RCC 7860 (cell line): ENCODE data around the gene CLDN6.

Experiments used
- DNase-seq: peaks from one replicate; pipeline ENCODE4 v3.0.0-alpha.2; 2015; ENCODE audit warnings: low spot score
- FAIRE-seq: peaks from 2 replicates; lab custom pipeline; 2012; peaks lifted over from hg19 to GRCh38; lab: Jason Lieb, UNC

CLDN6 gene

DNA sequence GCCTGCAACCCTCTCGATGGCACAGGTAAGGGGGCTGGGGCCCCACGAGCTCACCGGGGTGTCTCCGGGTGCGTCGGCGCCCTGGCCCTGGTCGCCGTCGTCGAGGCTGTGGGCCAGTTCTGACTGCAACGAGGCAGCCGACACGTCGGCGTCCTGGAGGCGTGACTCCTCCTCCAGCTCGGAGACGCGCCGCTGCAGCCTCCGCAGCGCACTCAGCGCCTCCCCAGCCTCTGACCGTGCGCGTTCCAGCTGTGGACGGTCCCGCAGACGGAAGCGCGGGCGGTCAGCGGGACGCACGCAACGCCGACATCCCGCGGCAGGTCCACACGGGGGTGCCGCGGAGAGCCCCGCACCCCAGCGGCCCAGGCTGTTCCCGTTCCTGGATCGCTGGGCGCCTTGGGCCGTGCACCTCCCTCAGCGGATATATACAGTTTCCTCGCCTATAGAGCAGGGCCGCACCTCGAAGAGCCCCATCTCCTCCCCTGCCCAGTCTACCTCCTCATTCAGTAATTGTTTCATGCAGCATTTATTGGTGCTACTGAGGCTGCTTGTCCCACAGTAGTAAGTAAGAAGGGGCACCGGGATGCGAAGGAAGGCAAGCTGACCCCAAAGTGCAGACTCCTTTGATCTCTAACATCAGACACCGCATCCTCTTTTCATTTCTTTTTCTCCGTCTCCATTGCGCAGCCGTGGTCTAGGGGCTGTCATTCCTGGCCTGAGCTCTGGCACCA is 11.7 kb upstream of the CLDN6 start:
- DNase-seq: no peak
- no peak for FAIRE-seq

DNA sequence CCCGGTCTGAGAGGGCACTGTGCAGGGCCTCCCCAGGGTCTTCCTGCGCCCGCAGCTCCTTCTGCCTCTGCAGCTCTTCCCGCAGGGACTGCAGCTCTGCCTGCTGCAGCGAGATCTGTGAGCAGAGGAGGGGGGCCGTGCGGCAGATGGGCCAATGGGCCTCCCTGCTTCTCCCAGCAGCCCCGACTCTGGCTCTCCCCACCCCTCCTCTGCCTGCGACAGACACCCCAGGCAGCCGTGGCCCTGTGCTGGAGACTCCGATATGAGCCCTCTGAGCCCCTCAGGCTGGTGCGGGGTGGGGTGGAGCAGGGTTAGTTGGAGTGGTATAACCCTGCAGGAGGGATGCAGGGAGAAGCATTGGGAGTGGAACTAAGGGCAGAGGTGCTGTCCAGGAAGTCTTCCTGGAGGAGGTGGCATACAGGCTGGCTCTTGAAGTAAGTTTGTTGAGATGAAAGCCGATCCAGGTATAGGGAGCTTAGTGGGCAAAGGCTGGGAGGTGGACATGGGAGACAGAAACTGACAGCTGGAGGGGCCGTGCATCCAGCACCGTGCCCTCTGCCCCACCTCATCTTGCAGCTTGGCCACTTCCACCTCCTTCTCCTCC is 10.8 kb upstream of the CLDN6 start:
- DNase-seq: no peak
- FAIRE-seq: no peak

DNA sequence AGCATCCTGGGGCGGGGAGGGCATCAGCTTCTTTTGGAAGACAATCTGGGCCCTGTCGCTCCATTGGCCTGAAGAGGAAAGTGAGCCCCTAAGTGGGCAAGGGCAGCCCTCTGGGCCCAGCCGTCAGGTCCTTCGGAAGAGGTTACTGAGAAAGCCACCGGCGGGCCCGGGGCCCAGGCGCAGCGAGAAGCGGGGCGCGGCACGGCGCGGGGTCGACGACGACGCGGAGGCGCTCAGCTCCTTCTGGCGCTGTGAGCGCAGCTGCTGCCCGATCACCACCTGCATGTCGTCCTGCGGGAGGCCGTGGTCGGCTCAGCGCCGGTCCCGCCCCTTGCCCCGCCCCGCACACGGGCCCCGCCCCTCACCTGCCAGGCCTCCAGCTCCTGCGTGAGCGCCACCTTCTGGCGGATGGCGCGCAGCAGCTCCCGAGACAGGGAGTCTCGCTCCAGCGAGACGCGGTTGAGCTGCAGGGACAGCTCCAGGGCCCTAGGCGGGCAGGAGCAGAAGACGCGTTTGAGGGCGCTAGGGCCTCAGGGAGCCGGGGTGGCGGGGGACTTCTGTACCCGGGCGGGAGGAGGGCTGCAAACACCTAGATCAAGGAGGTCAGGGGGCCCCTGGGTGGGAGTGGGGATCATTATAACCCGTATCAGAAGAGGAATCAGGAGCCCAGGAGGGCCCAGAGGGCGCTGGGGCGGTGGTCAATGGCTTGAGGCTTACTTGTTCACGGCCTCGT is 10.2 kb upstream of the CLDN6 start:
- no peak for FAIRE-seq
- peak; percentile 61 for DNase-seq

DNA sequence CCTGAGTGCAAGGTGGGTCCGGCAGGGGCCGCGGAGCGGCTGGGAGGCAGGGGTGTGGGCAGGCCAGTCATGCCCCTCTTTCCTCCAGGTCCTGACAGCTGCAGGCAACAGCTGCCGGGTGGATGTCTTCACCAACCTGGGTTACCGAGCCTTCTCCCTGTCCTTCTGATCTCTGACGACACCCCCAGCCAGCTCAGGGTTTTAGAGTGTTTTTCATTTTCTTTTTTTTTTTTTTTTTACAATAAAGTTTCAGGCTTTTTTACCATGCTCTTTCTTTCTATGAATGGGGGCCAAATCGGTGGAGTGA is 9.5 kb upstream of the CLDN6 start:
- DNase-seq (no peak), FAIRE-seq (no peak)

DNA sequence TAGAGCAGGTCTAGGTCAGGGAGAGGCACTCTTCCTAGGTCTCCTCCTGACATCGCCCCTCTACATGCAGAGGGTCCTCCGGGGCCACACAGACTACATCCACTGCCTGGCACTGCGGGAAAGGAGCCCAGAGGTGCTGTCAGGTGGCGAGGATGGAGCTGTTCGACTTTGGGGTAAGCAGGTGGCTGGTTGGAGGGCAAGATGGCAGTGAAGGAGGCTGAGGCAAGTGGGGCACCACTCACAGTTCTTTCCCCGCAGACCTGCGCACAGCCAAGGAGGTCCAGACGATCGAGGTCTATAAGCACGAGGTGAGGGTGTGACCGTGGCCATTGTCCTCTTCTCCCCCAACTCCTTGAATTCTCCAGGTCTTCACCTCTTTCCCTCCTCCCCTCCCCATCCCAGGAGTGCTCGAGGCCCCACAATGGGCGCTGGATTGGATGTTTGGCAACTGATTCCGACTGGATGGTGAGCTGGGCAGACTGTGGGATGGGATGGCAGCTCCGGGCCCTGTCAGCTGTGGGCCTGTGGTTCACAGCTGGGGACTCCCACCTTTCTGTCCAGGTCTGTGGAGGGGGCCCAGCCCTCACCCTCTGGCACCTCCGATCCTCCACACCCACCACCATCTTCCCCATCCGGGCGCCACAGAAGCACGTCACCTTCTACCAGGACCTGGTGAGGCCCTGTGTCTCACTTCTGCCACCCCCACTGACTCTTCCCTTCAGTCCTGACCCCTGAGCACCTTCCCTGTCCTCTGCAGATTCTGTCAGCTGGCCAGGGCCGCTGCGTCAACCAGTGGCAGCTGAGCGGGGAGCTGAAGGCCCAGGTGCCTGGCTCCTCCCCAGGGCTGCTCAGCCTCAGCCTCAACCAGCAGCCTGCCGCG is 8.9 kb upstream of the CLDN6 start:
- FAIRE-seq: no peak
- no peak for DNase-seq

DNA sequence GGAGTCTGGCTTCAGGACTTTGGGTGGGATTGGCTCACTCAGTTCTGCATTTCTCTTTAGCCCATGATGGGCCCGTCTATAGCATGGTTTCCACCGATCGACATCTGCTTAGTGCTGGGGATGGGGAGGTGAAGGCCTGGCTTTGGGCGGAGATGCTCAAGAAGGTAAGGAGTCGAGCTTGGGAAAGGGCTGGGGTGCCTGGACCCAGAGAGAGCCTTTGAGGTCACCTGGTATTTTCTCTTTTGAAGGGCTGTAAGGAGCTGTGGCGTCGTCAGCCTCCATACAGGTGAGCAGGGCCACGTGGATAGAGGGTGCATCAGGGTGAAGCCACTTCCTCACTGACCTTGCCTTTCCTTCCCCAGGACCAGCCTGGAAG is 8.0 kb upstream of the CLDN6 start:
- DNase-seq (no peak), FAIRE-seq (no peak)

DNA sequence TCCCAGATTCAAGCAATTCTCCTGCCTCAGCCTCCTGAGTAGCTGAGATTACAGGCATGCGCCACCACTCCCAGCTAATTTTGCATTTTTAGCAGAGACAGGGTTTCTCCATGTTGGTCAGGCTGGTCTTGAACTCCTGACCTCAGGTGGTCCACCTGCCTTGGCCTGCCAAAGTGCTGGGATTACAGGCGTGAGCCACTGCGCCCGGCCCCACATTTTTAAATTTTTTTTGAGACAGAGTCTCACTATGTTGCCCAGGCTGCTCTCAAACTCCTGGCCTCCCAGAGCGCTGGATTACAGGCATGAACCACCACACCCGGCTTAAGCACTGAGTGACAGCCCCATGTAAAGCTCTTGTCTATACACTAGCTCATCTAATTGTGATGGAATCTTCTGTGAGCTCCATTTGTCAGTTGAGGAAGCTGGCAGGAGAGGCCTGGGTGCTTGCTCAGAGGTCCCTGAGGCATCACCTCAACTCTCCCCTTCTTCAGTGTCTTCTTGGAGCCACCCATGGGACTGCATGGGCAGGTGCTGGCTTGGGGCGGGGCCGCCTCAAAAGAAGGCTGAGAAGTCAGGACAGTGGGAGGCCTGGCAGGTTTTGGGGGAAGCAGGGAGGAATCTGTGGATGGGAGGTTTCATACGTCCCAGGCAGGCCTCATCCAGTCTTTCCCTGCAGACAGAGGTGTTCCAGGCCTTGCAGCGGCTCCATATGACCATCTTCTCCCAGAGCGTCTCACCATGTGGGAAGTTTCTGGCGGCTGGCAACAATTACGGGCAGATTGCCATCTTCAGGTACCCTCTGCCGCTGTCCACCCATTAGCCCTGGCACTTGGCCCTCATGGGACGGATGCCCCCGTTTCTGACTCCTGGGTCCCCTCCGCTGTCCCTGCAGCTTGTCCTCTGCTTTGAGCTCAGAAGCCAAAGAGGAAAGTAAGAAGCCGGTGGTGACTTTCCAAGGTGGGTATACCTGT is 7.3 kb upstream of the CLDN6 start:
- DNase-seq: no peak
- no peak for FAIRE-seq

DNA sequence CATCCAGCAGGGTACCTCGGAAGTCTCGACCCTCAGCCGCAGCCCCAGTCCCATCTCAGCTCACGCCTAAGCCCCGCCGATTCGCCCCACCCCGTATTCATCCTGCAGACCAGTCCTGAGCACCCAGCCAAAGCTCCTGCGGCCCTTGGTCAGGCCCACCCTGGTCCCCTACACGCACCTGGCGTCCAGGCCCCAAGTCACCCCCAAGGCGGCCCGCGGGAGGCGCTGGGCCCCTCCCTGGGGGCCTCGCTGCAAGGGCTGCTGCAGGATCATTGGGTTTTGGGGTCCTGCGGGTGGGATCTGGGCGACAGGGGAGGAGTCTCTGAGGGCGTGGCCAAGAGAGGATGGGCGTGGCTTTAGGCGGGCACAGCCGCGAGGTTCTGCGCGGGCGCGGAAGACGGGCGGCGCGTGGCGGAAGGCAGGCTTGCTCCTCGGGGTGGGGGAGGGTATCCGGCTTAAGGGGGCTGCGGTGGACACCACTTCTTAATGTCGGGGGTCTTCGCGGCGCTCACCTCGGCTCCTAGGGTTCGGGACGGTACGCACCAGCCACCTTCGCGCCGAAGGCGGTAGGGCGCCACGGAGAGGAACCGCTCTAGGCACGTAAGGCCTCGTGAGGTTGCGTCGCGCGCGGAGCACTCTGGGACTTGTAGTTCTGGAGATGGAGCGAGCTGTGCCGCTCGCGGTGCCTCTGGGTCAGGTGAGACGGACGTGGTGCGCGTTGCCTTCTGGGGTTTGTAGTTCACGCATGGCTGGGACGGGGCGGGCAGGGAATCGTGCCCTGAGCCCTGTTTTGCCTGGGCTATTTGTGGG is 5.9 kb upstream of the CLDN6 start, which contains the start of the genes HCFC1R1 and THOC6:
Gene HCFC1R1, minus strand, starts transcription at position 274 of the 810 bp plus-strand sequence. Its CDS starts 1 bp downstream, at position 273.
Gene THOC6, plus strand, starts transcription at position 367 of the 810 bp plus-strand sequence. Its CDS starts 292 bp downstream, at position 659.
- peak; percentile 98 for DNase-seq
- FAIRE-seq: peak; percentile 75

DNA sequence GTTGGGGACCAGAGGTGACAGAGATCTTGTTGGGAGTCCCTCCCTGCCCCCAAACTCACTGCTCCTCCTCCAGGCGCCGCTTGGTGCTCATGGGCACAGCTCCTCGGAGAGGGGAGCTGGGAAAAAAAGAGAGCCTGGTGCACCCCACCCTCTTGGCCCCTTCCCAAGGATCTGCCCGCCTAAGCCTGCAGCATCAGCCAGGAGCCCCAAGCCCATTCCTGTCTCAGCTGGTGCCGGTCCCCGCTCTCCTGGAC is 5.4 kb upstream of the CLDN6 start:
- FAIRE-seq: peak; percentile 59
- peak; percentile 93 for DNase-seq

DNA sequence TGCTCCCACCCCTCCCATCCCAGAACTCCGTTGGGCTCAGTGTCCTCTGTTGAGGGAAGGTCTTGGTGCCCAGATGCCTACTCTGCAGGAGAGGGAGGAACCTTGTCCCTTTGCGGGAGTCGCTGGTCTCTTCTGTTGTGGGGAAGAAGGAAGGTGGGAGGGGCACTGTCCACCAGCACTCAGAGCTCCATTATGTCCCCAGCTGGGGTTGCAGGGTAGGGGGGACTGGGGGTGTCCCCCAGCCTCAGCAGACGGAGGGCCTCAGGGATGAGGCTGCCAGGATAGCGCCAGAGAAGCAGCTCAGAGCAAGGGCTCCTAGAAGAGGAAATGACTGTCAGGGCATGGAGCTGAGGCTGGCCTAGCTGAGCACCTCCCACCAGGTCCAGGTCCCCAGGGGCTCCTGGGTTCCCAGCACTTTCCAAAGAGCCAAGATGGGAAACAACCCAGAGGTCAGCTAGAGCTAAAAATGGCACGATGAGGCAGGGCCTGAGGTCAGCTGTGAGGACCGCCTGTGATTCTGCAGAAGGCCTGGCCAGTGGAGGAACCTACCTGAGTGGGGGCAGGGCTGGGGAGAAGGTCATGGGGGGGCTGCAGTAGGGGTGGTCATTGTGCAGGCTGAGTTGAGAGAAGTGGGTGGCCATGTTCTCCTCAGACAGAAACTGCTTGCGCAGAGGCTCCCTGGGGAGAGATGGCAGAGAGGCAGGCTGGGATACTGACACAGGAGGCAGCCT is 4.9 kb upstream of the CLDN6 start:
- DNase-seq: no peak
- FAIRE-seq: no peak

DNA sequence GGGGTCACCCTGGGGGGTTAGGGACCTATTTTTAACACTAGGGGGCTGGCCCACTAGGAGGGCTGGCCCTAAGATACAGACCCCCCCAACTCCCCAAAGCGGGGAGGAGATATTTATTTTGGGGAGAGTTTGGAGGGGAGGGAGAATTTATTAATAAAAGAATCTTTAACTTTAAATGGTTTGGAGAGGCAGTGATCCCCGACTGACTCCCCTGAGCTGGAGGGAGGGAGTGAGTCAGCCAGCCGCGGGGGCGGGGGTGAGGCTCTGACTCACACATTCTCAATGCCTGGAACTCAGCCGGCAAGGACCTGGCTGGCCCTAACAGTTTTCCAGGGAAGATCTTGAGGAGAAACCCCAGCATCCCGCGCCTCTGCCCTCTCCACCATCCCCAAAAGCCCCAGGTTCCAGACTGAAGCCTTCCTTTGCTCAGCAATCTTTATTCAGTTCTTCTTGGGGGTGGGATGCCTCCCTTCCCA is 4.3 kb upstream of the CLDN6 start:
- no peak for FAIRE-seq
- DNase-seq: peak; percentile 93

DNA sequence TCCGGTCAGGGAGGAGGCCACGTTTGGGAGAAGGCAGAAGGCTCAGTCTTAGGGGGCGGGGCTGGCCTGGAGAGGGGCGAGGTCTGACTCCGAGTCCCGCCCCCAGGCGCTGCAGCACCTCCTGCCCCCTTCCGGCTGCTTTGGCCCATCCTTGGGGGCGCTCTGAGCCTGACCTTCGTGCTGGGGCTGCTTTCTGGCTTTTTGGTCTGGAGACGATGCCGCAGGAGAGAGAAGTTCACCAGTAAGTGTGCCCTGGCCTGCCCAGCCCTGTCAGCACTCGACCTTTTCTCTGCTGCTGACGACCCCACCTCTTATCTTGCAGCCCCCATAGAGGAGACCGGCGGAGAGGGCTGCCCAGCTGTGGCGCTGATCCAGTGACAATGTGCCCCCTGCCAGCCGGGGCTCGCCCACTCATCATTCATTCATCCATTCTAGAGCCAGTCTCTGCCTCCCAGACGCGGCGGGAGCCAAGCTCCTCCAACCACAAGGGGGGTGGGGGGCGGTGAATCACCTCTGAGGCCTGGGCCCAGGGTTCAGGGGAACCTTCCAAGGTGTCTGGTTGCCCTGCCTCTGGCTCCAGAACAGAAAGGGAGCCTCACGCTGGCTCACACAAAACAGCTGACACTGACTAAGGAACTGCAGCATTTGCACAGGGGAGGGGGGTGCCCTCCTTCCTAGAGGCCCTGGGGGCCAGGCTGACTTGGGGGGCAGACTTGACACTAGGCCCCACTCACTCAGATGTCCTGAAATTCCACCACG is 3.6 kb upstream of the CLDN6 start:
- peak; percentile 97 for DNase-seq
- peak; percentile 93 for FAIRE-seq

DNA sequence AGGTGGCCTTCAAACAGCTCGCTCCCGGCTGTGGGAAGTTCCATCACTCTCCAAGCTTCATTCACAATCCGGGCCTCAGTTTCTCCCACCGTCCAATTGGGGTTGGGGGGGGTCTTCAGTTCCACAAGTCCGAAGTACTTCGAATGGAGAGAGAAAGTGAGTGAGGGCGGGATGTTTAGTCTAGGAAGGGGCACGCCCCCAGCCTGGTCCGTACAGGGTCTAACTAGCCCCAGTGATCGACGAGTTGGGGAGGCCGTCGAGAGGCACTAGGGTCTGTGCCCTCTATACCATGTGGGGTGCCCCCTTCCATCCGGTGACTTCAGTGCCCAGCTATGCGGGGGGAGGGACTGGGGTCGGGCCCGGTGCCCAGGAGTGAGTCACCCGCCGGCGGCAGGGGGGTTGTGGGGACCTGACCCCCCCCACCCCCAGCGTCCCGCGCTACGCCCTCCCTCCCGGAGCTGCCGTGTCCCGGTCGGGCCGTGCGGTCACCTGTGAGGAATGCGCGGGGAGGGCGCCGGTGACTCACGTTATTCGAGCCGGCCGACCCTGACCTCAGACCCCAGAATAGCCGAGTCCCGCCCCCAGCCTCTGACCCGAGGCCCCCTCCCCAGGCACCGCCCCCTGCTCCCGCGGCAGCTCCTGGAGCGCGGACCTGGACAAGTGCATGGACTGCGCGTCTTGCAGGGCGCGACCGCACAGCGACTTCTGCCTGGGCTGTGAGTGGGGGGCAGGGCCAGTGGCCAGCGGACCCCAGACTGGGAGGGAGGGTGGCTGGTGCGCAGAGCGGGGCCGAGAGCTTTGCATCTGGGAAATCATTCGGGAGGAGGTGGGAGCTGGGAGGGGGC is 2.8 kb upstream of the CLDN6 start:
- FAIRE-seq (peak; percentile 71), DNase-seq (peak; percentile 95)

DNA sequence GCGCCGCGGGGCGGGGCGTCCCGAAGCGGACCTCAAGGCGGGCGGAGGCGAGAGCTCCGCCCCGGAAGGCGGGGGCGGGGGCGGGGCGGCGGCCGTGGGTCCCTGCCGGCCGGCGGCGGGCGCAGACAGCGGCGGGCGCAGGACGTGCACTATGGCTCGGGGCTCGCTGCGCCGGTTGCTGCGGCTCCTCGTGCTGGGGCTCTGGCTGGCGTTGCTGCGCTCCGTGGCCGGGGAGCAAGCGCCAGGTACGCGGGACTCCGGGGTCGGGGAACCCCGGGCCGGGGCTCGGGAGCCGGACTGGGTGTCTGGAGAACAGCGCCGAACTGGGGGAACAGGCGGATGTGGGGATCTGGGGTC is 2.2 kb upstream of the CLDN6 start, which contains the start of gene TNFRSF12A:
Gene TNFRSF12A, plus strand, starts transcription at position 122 of the 357 bp plus-strand sequence. Its CDS starts 30 bp downstream, at position 152.
- no peak for FAIRE-seq
- DNase-seq: peak; percentile 66

DNA sequence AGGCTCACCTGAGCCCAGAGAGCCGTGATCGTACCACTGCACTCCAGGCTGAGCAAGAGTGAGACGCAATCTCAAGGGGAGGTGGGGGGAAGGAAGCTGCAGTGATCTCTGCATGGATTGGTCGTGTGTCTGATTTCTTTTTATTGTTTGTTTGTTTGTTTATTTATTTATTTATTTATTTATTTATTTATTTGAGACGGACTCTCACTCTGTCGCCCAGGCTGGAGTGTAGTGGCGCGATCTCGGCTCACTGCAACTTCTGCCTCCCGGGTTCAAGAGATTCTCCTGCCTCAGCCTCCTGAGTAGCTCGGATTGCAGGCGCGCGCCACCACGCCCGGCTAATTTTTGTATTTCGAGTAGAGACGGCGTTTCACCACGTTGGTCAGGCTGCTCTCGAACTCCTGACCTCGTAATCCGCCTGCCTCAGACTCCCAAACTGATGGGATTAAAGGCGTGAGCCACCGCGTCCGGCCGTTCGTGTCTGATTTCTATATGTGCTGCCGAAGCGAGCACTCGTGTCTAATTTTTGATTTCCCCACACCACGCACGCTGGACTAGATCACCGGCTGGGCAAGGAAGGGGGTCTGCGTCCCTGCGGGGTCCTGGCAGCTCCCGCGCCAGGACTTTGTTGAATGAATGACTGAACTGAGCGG is 1.7 kb upstream of the CLDN6 start:
- no peak for FAIRE-seq
- DNase-seq: no peak

DNA sequence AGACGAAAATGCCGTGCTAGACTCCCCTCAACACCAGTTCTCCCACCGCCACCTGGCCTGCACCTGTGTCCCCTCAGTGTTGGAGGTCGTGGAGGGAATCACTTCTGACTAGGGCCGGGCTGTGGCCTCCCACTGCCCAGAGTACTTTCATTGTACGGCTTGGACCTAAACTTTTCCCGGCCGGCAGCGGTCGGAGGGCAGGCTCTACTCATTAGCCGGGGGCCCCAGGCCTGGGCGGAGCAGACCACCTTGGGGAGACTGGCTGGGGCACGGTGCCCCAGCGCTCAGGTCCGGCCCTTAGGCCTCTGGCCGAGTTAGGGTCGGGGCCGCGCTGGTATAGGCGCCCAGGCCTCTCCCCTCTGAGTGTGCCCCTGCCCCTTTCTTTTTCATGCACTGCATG is 639 bp downstream of the CLDN6 start:
- no peak for FAIRE-seq

More for the DNA sequence above, 639 bp downstream of the CLDN6 start:
- no peak for DNase-seq
